Measurements from ENCODE around the gene ATP10B.
A peak's percentile ranks its signal among the peaks of the same experiment; 100 is the strongest.

Gene ATP10B

DNA sequence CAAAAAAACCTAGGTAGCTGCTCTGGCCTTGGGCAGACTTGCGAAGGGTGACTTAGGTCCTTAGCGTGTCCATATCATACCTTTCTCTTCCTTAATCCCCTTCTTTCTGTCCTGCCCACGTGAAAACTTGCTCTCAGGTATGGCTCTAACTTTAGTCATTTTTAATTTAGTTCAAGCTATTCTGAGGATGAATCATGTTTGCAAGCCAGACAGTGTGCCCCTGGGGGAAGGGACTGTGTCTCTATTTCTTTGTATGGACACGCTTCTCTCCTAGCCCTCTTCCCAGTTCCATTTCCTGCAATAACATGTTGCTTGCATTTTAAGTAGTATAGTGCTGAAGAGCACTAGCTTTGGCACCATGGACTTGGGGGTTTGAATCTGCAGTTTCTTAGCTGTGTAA, 309.7 kb downstream of the ATP10B start:
- ATAC-seq (replicated peaks) (no peak), DNase-seq (no peak)
- Mint-ChIP-seq H3K27me3 (no peaks in the 10 kb centered on the region), H3K4me1 (no peaks in the 10 kb centered on the region), H3K36me3 (no peaks in the 10 kb centered on the region), H3K27ac (no peak overlapping the region), H3K9me3 (peaks cover 3 to 5% of the 10 kb centered on the region in 2 donors), H3K4me3 (no peak overlapping the region)

DNA sequence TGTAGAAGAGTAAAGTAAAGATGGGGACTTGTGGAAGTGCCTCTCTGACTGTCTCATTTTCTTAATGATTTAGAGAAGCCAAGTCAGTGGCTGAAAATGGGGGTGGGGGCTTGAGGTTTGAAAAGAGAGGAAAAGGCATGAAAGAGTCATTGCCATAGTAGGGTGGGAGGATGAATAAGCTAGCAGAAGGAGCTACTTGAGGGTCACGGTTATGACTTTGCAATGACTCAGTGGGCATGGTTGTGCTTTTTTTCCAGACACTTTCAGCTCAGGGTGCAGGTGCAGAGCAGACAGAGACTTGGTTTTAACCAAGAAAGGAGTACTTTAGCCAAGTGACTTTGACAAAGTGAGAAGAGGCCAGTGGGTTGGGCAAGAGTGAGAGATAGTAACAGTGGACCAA, 312.6 kb downstream of the ATP10B start:
- Mint-ChIP-seq H3K27me3 (no peaks in the 10 kb centered on the region), H3K4me3 (no peak overlapping the region), H3K4me1 (no peaks in the 10 kb centered on the region), H3K36me3 (no peaks in the 10 kb centered on the region), H3K27ac (no peak overlapping the region), H3K9me3 (no peaks in the 10 kb centered on the region)
- ATAC-seq (replicated peaks) (peak; percentile 82 to 84), DNase-seq (peak; percentile 2)

DNA sequence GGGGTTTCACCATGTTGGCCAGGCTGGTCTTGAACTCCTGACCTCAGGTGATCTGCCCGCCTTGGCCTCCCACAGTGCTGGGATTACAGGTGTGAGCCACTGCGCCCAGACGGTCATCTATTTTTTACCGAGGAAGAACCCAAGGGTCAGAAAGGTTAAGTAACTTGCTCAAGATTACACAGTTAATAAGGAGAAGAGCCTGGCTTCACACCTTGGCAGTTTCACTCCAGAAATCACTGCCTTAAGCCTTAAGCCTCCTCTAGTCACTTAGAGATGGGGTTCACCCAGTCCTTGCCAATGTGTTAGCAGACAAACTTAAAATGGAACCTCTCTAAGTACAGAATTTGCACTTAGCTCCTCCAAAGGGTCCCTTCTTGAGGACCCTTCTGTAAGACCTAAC, 314.1 kb downstream of the ATP10B start:
- Mint-ChIP-seq H3K36me3 (no peaks in the 10 kb centered on the region), H3K4me1 (no peaks in the 10 kb centered on the region), H3K4me3 (no peak overlapping the region), H3K27me3 (no peaks in the 10 kb centered on the region), H3K9me3 (no peaks in the 10 kb centered on the region), H3K27ac (no peak overlapping the region)
- no peak for ATAC-seq (replicated peaks)
- no peak for DNase-seq

DNA sequence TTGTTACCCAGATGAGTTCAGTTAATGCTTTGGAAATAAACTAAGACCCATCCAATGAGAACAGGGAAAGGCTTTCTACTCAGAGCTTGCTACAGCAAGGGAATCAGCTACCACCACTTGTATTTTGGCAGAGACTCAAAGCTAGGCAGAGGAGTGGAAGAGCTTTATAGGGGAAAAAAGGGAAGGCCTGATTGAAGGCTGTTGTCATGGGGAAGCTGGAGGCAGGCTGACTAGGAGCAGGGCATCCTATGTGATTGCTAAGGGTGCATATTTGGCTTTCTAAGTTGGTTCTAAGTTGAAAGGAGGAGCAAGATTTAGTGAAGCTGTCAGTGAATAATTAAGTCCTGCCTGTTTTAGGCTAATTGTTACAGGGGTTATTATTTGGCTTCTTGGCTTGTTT, 314.9 kb downstream of the ATP10B start:
- no peak overlapping the region for H3K27ac Mint-ChIP-seq
- H3K9me3 Mint-ChIP-seq, result no peaks in the 10 kb centered on the region
- no peaks in the 10 kb centered on the region for H3K4me1 Mint-ChIP-seq
- no peak overlapping the region for H3K4me3 Mint-ChIP-seq
- no peaks in the 10 kb centered on the region for H3K36me3 Mint-ChIP-seq
- H3K27me3 Mint-ChIP-seq, result no peaks in the 10 kb centered on the region
- ATAC-seq (replicated peaks) (no peak), DNase-seq (no peak)

DNA sequence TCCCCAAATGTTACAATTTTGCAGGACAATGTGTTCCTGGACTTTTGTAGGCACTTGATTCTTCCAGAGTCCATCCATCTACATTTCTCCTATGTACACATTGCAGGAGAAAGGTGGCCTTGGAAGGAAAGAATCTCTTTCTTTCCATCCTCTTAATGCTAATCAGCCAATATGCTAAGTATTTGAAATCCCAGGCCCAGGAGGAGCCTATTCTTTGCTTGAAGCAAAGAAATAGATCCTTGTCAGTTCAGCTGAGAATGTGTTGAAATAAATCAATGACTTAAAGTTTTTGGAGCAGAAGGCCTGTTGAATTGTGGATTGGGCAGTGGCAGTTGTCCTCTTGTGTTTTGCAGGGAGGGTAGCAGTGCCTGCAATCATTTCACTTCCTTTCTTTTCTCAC, 317.1 kb downstream of the ATP10B start:
- no peaks in the 10 kb centered on the region for H3K36me3 Mint-ChIP-seq
- no peaks in the 10 kb centered on the region for H3K4me1 Mint-ChIP-seq
- no peak for DNase-seq
- H3K27me3 Mint-ChIP-seq, result no peaks in the 10 kb centered on the region
- H3K4me3 Mint-ChIP-seq, result no peak overlapping the region
- no peaks in the 10 kb centered on the region for H3K9me3 Mint-ChIP-seq
- H3K27ac Mint-ChIP-seq, result no peak overlapping the region
- ATAC-seq (replicated peaks), result no peak

DNA sequence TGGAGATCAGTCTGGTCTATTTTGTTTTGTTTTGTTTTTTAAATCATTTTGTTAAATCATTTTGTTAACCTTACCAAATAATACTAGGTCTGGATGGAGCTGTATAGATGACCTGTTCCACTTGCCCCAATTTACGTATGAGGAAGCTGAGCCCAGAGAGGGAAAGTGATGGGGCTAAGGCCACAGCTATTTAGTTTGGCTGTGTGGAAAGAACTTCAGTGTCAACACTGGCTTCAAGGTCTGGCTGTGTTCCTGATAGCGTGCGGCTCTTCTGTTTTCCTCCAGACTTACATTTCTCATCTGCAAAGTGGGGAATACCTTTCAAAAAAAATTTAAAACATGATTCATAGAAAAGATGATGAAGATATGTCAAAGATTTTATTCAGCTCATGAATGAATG, 317.9 kb downstream of the ATP10B start:
- H3K4me3 Mint-ChIP-seq, result no peak overlapping the region

DNA sequence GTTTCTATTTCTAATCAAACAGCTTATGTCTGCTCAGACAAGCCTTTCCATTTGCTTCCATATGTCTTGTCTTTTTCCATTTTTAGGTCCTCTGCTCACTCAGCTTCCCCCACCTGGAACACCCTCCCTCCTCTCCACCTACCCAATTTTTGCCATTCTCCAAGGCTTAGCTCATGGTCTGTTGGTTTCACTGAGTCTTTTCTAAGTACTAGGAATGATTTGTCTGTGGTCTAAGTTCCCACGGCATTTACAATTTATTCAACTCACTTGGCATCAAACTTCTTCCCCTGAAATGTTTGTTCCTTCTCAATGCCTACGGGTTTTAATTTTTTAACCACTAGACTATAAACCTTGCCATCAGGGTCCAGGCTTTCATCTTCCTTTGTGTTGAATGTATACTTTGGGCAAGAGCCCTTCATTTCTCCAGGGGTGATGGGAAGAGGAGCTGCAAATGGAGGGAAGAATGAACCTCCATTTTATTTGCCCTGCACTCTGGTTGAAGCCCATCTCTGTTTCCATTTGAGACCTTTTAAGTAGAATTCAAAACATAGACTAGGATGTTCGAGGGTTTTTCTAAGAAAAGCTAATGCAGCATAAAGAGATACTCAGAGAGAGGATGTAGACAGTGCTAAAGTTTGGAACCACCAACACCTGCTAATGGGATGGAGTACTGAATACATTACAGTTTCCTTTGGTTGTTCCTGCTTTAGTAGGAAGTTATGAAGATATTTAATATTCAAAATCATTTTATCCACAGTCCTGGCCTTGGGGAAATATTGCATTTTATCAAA, 326.3 kb downstream of the ATP10B start:
- H3K9me3 Mint-ChIP-seq, result no peaks in the 10 kb centered on the region
- ATAC-seq (replicated peaks) (no peak), DNase-seq (no peak)
- no peaks in the 10 kb centered on the region for H3K36me3 Mint-ChIP-seq
- peaks cover 0 to 5% of the 10 kb centered on the region in 2 donors for H3K27me3 Mint-ChIP-seq
- peaks cover 0 to 2% of the 10 kb centered on the region in 2 donors for H3K4me1 Mint-ChIP-seq
- no peak overlapping the region for H3K27ac Mint-ChIP-seq
- H3K4me3 Mint-ChIP-seq, result no peak overlapping the region

More for the DNA sequence above, 317.9 kb downstream of the ATP10B start:
- no peaks in the 10 kb centered on the region for H3K4me1 Mint-ChIP-seq
- ATAC-seq (replicated peaks), result no peak
- no peak overlapping the region for H3K27ac Mint-ChIP-seq
- DNase-seq, result no peak
- no peaks in the 10 kb centered on the region for H3K36me3 Mint-ChIP-seq
- H3K27me3 Mint-ChIP-seq, result no peaks in the 10 kb centered on the region
- H3K9me3 Mint-ChIP-seq, result no peaks in the 10 kb centered on the region

DNA sequence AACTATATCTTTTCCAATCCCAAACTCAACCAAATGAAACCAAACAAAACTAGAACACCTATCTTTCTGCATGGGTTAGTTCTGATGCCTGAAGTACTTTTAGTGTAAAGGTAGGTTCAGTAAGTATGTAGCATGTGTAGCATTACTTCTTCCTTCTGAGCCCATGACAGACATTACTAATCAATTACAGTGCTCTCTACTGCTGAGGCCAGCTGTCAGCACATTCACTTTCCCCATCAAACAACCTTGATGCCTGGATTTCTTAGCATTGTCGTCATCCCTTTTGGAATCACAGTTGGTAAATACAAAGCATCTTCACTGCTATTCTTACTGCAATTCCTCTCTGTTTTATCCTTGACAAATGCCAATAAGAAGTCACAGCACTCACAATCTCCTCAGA, 327.2 kb downstream of the ATP10B start:
- H3K27me3 Mint-ChIP-seq, result peaks cover 0 to 5% of the 10 kb centered on the region in 2 donors
- H3K27ac Mint-ChIP-seq, result no peak overlapping the region
- no peak for DNase-seq
- no peaks in the 10 kb centered on the region for H3K9me3 Mint-ChIP-seq
- ATAC-seq (replicated peaks), result no peak
- no peaks in the 10 kb centered on the region for H3K36me3 Mint-ChIP-seq
- H3K4me1 Mint-ChIP-seq, result peaks cover 0 to 2% of the 10 kb centered on the region in 2 donors
- no peak overlapping the region for H3K4me3 Mint-ChIP-seq

DNA sequence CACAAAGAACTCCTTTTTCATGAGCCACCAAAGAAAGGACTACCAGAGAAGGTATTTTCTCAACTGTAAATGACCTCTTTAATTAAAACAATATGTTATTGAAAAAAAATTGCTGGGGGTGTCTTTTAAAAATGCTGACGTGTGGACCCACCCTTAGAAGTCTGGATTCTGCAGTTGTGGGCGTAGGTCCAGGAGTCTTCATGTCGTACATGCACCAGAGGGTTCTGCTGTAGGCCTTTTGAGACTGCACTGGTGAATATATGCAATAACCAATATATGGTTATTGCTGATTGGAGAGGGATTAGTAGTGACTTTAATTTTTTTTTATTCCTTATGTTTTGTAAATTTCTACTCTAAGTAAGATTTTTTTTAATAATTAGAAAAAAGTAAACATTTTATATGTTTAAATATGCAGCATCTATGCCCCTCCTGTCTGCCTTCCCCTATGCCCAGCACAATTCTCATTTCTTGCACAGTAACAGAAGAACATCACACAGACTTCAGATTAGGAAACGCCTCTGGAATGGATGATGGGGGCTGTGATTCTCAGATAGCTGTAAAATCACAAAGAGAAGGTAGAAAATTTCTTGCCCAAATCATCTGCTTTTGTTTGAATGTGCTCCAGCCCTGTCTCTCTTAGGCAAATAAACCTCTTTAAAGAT, 328.4 kb downstream of the ATP10B start:
- peaks cover 0 to 2% of the 10 kb centered on the region in 2 donors for H3K4me1 Mint-ChIP-seq
- DNase-seq, result no peak
- peaks cover 0 to 5% of the 10 kb centered on the region in 2 donors for H3K27me3 Mint-ChIP-seq
- H3K36me3 Mint-ChIP-seq, result no peaks in the 10 kb centered on the region
- no peak overlapping the region for H3K4me3 Mint-ChIP-seq
- H3K27ac Mint-ChIP-seq, result no peak overlapping the region
- ATAC-seq (replicated peaks), result no peak
- no peaks in the 10 kb centered on the region for H3K9me3 Mint-ChIP-seq

DNA sequence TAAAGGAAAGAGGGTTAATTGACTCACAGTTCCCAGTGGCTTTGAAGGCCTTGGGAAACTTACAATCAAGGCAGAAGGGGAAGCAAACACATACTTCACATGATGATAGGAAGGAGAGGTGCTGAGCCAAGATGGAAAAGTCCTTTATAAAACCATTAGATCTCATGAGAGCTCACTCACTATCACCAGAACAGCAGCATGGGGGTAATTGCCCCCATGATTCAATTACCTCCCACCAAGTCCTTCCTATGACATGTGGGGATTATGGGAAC, 330.7 kb downstream of the ATP10B start:
- no peaks in the 10 kb centered on the region for H3K36me3 Mint-ChIP-seq
- no peak for DNase-seq
- H3K4me3 Mint-ChIP-seq, result no peak overlapping the region
- no peak overlapping the region for H3K27ac Mint-ChIP-seq
- H3K4me1 Mint-ChIP-seq, result peaks cover 0 to 2% of the 10 kb centered on the region in 2 donors
- no peaks in the 10 kb centered on the region for H3K9me3 Mint-ChIP-seq
- H3K27me3 Mint-ChIP-seq, result no peaks in the 10 kb centered on the region
- ATAC-seq (replicated peaks), result no peak

DNA sequence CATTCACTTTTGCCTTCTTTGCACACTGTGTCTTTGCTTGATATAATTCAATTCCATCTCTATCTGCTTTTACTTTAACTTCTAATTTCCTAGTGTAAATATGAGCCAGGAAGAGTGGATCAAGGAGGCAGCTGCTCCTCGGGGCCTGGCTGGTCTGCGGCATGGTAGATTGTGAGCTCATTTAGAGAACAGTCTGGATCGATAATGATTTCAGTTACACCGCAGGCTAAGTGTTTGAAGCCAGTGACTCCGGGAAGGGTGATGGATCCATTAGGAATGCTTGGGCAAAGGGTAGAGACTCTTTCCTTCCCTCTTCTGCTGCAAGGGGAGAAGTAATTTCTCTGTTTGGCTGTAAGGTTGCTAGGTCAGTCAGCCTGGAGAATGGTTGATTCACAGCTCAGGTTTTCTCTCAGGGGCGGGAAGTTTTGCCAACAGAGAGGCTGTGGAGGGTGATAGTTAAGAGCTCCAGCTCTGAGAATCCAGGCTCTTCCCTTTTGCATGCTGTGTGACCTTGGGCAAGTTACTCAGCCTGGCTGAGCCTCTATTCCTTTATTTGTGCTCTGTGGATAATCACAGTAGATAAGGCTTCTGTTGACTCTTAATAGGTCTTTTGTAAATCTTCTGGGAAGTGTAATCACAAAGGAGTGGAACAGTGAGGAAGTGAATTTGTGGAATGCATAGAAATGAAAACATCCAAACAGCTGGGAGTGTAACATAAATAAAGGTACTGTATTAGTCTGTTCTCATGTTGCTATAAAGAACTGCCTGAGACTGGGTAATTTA, 331.2 kb downstream of the ATP10B start:
- H3K27me3 Mint-ChIP-seq, result no peaks in the 10 kb centered on the region
- DNase-seq (no peak), ATAC-seq (replicated peaks) (no peak)
- no peak overlapping the region for H3K27ac Mint-ChIP-seq
- H3K4me3 Mint-ChIP-seq, result no peak overlapping the region
- no peaks in the 10 kb centered on the region for H3K9me3 Mint-ChIP-seq
- no peaks in the 10 kb centered on the region for H3K36me3 Mint-ChIP-seq
- H3K4me1 Mint-ChIP-seq, result peaks cover 0 to 2% of the 10 kb centered on the region in 2 donors

DNA sequence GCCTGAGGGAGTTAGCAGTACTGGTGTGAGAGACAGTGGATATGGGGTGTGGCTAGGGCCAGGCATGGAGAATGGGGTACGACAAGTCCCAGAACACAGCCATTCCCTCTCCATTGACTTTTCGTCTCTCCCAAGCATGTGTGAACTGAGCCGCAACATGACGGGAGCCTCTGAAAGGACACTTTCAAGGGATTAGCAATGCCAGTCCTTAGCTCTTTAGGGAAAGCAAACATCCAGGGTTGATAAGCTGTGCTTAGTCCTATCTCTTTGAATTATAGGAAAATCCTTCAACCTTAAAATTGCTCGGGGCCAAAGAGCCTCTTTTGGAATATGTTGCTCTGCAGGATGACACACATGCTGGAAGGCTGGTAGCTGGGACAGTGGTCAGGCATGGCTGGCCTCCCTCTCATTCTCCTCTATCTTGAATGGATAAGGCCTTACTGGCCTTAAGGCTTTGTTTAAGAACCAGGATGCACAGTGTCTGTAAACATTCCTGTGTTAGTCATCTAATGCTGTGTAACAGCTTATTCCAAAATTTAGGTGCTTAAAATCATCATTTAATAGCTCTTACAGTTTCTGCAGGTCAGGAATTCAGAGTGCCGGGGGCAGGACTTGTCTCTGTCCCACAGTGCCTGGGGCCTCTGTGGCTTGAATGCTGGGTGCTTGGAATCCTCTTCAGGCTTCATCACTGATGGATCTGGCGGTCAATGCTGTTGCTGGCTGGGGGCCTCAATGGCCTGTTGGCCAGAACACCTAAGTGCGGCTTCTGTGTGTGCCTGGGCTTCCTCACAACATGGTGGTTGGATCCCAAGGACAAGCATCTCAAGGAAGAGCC, 335.1 kb downstream of the ATP10B start:
- no peak for ATAC-seq (replicated peaks)
- H3K27ac Mint-ChIP-seq, result no peak overlapping the region
- DNase-seq, result no peak
- no peaks in the 10 kb centered on the region for H3K4me1 Mint-ChIP-seq
- no peaks in the 10 kb centered on the region for H3K9me3 Mint-ChIP-seq
- peaks cover 0 to 4% of the 10 kb centered on the region in 2 donors for H3K27me3 Mint-ChIP-seq
- no peak overlapping the region for H3K4me3 Mint-ChIP-seq
- no peaks in the 10 kb centered on the region for H3K36me3 Mint-ChIP-seq

DNA sequence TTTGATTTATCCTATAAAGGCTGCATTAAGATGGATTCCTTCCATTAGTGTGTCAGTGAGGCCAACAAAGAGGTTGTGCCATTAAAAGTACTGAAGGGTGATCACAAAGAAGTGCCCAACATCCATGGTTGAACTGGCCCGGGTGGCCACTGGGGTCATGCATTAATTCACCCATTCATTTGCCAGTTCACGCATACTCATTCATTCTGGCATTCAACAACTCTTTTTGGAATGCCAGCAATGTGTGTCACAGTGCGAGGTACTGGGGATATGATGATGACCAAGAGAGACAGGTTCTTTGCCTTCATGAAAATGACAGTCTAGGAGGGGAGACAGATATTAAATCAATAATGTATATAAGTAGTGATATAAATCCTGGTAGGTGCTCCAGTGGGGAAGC, 337.1 kb downstream of the ATP10B start:
- no peak for ATAC-seq (replicated peaks)
- Mint-ChIP-seq H3K27ac (no peak overlapping the region), H3K36me3 (no peaks in the 10 kb centered on the region), H3K27me3 (peaks cover 0 to 4% of the 10 kb centered on the region in 2 donors), H3K4me3 (no peak overlapping the region), H3K4me1 (no peaks in the 10 kb centered on the region), H3K9me3 (no peaks in the 10 kb centered on the region)
- DNase-seq, result no peak

DNA sequence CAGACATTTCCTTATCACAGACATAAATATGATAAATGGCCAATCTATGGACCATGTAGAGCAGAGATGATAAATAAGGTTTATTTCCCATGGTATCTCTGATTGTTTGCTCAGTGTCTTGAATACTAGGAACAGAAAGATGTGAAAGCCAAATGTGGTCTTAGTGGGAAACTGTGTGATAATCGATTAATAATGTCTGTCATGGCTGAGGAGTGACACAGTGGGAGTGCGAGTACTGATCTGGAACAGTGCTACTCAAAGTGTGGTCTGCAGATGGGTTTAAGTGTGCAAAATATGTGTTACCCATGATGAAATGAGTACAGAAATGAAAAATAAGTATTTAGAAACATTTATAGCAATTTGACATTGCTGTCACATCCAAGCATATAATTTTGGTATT, 337.8 kb downstream of the ATP10B start:
- peaks cover 0 to 4% of the 10 kb centered on the region in 2 donors for H3K27me3 Mint-ChIP-seq
- H3K36me3 Mint-ChIP-seq, result no peaks in the 10 kb centered on the region
- H3K27ac Mint-ChIP-seq, result no peak overlapping the region
- DNase-seq (no peak), ATAC-seq (replicated peaks) (no peak)
- no peaks in the 10 kb centered on the region for H3K4me1 Mint-ChIP-seq
- no peak overlapping the region for H3K4me3 Mint-ChIP-seq
- no peaks in the 10 kb centered on the region for H3K9me3 Mint-ChIP-seq

Data from stimulated activated naive B cell treated with anti-CD40 and anti-IgM and Interleukin-4, amounts not matched to agents 10 μg/mL and 1 μg/mL and 100 μg/mL, for 72 hours (primary cell).